ENCODE data around the gene RIMS4.

DNA sequence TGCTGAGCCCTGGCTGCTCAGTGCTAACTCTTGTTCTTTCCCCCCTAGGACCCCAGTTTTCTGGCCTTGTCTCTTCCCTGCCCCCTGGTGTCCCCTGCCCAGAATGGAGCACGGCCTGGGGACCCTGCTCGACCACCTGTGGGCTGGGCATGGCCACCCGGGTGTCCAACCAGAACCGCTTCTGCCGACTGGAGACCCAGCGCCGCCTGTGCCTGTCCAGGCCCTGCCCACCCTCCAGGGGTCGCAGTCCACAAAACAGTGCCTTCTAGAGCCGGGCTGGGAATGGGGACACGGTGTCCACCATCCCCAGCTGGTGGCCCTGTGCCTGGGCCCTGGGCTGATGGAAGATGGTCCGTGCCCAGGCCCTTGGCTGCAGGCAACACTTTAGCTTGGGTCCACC lies 83.3 kb downstream of the RIMS4 start:
- TF ChIP-seq ZNF549 (CRISPR knock-in tag; IDR thresholded peaks at IDR 0.05) (no peak), CTCF (CRISPR knock-in tag; IDR thresholded peaks at IDR 0.05) (peak; percentile 56), ZFP36L1 (CRISPR knock-in tag; IDR thresholded peaks at IDR 0.05) (no peak), ZNF232 (CRISPR knock-in tag; IDR thresholded peaks at IDR 0.05; ENCODE audit: borderline replicate concordance) (no peak), EP300 (IDR thresholded peaks at IDR 0.05; ENCODE audit: low read depth in 2 of 2, low read length in 2 of 2) (no peak), EP300 (CRISPR knock-in tag; IDR thresholded peaks at IDR 0.05; ENCODE audit: borderline replicate concordance) (no peak), SIN3B (IDR thresholded peaks at IDR 0.05; ENCODE audit: low read length) (no peak), TBX3 (IDR thresholded peaks at IDR 0.05; ENCODE audit: borderline replicate concordance) (no peak), SMARCE1 (IDR thresholded peaks at IDR 0.05; ENCODE audit: borderline replicate concordance) (no peak)
